ENCODE results near the gene PSMC5. TPM values are rescaled to one million over a fixed set of nuclear protein-coding genes. Genes with fewer than 3 reads are reported as not detected.

Gene PSMC5
- total RNA-seq, 4 donors from 2014 or later = 55.0 to 87.9 (median 80.7) TPM

DNA sequence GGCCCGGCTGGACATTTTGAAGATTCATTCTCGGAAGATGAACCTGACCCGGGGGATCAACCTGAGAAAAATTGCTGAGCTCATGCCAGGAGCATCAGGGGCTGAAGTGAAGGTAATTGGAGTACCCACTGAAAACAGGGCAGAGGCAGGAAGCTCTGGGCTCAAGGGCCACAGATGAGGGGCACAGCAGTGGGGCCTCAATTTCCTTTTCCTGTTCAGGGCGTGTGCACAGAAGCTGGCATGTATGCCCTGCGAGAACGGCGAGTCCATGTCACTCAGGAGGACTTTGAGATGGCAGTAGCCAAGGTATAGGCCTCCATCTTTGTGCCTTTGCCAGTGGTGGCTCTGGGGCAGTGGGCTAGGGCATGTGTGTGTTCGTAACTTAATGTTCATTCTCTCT lies 4.3 kb downstream of the PSMC5 start:
- Histone ChIP-seq H3K27me3 (no peaks in the 10 kb centered on the region), H3K36me3 (peaks cover 41 to 78% (median 65%) of the 10 kb centered on the region in 3 donors), H3K4me1 (peaks cover 17 to 67% (median 28%) of the 10 kb centered on the region in 3 donors), H3K27ac (no peak overlapping the region), H3K9me3 (no peaks in the 10 kb centered on the region), H3K4me3 (no peak overlapping the region)
- intact Hi-C loops (cut with DNase I) = no loop called here
- 45 to 87% methylated on average over 3 to 8 of the region's 8 CpGs for WGBS, 2 donors
- TF ChIP-seq, protein P1, sequence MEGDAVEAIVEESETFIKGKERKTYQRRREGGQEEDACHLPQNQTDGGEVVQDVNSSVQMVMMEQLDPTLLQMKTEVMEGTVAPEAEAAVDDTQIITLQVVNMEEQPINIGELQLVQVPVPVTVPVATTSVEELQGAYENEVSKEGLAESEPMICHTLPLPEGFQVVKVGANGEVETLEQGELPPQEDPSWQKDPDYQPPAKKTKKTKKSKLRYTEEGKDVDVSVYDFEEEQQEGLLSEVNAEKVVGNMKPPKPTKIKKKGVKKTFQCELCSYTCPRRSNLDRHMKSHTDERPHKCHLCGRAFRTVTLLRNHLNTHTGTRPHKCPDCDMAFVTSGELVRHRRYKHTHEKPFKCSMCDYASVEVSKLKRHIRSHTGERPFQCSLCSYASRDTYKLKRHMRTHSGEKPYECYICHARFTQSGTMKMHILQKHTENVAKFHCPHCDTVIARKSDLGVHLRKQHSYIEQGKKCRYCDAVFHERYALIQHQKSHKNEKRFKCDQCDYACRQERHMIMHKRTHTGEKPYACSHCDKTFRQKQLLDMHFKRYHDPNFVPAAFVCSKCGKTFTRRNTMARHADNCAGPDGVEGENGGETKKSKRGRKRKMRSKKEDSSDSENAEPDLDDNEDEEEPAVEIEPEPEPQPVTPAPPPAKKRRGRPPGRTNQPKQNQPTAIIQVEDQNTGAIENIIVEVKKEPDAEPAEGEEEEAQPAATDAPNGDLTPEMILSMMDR (IDR thresholded peaks at IDR 0.05) = no peak
- no peak for TF ChIP-seq POLR2A (IDR thresholded peaks at IDR 0.05)
- DNase-seq = no peak

DNA sequence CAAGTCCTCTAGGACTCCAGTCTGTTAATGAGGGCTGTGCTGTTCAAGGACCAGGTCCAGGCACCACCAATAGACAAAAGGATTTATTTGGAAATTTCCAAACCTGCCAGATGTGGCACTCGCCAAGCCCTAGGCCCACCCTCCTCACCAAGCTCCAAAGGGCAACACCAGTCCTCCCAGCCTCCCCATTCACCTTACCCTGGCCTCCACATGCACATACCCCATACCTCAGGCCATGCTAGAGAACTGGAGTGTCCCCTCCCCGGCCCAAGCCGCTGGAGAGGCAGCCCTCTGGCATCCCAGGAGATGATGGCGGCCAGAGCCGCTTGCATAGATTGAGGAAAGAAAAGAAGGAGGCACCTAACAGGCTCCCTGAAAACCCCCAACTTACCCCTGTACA lies 4.8 kb downstream of the PSMC5 start:
- H3K36me3 ChIP-seq = peaks cover 41 to 83% (median 69%) of the 10 kb centered on the region in 3 donors
- no peak overlapping the region for H3K4me3 ChIP-seq
- intact Hi-C loops (cut with DNase I) = no loop called here
- peaks cover 17 to 71% (median 28%) of the 10 kb centered on the region in 3 donors for H3K4me1 ChIP-seq
- DNase-seq = no peak
- H3K27me3 ChIP-seq = no peaks in the 10 kb centered on the region
- TF ChIP-seq, protein P1 (IDR thresholded peaks at IDR 0.05) = no peak
- TF ChIP-seq POLR2A (IDR thresholded peaks at IDR 0.05) = no peak
- 67 to 69% methylated on average over 1 to 4 of the region's 5 CpGs for WGBS, 2 donors
- no peak overlapping the region for H3K27ac ChIP-seq
- H3K9me3 ChIP-seq = no peaks in the 10 kb centered on the region

DNA sequence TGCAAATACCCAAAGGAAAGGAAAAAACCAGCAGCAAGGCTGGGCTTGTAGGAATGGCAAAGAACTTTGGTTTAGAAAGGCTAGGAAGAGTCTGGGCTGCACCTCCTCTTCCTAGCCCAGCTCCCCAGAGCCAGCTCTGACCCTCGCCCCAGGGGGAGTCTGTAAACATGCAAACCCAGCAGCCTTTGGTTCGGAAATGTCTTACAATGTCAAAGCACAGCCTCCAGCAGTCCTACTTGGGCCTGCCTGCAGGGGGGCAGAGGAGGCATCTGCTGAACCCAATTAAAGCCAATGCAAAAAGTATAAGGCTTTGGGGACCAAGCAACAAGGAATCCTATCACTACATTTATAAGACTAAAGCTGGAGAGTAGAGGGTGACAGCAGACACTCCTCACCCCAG lies 5.2 kb downstream of the PSMC5 start:
- intact Hi-C loops (cut with DNase I) = no loop called here
- no peak for TF ChIP-seq POLR2A (IDR thresholded peaks at IDR 0.05)
- TF ChIP-seq, protein P1 (IDR thresholded peaks at IDR 0.05) = no peak
- H3K36me3 ChIP-seq = peaks cover 41 to 88% (median 74%) of the 10 kb centered on the region in 3 donors

DNA sequence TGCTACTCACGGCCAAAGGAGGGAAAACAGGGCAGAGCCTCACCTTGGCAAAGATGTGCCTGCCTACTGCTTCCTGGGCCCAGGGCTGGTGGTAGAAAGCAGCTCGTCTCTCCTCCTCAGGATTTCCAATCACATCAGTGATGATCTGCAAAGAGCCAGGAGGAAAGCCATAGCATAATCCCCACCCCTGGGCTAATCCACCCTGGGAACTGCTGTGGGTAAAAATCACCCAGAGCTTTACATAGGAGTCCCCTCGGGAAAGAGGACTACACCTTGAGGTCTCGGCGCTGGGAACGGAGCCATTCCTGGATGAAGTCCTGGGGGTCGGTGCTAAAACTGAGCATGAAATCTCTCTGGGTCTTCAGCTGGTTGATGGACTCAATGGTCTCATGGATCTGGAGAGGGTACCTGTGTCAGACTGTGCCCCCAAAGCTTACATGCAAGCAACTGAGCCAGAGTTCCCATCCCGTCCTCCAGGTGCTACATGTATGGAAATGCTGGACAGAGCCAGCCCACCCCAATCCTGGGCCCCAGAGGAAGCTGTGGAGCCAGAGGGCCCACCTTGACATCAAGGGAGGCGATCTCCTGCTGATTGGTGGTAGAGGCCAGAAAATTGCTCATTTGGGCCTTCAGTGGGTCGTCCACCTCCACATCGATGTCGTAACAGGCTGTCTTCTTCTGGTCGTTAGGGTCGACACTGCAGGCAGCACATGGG lies 6.0 kb downstream of the PSMC5 start:
- WGBS, 2 donors = 79 to 93% methylated on average over 6 to 12 of the region's 14 CpGs
- Histone ChIP-seq H3K9me3 (no peaks in the 10 kb centered on the region), H3K4me1 (peaks cover 28 to 80% (median 34%) of the 10 kb centered on the region in 3 donors), H3K27ac (peak overlapping the region in 1 of 4 donors; percentile 2), H3K27me3 (no peaks in the 10 kb centered on the region), H3K36me3 (peaks cover 41 to 90% (median 76%) of the 10 kb centered on the region in 3 donors), H3K4me3 (no peak overlapping the region)
- intact Hi-C loops (cut with DNase I) = no loop called here
- no peak for TF ChIP-seq POLR2A (IDR thresholded peaks at IDR 0.05)
- TF ChIP-seq, protein P1 (IDR thresholded peaks at IDR 0.05) = no peak
- DNase-seq = no peak

More for the DNA sequence above, 5.2 kb downstream of the PSMC5 start:
- no peak for DNase-seq
- no peak overlapping the region for H3K4me3 ChIP-seq
- H3K9me3 ChIP-seq = no peaks in the 10 kb centered on the region
- 61 to 90% methylated on average over 2 of the region's 2 CpGs for WGBS, 2 donors
- no peak overlapping the region for H3K27ac ChIP-seq
- peaks cover 21 to 76% (median 30%) of the 10 kb centered on the region in 3 donors for H3K4me1 ChIP-seq
- no peaks in the 10 kb centered on the region for H3K27me3 ChIP-seq

DNA sequence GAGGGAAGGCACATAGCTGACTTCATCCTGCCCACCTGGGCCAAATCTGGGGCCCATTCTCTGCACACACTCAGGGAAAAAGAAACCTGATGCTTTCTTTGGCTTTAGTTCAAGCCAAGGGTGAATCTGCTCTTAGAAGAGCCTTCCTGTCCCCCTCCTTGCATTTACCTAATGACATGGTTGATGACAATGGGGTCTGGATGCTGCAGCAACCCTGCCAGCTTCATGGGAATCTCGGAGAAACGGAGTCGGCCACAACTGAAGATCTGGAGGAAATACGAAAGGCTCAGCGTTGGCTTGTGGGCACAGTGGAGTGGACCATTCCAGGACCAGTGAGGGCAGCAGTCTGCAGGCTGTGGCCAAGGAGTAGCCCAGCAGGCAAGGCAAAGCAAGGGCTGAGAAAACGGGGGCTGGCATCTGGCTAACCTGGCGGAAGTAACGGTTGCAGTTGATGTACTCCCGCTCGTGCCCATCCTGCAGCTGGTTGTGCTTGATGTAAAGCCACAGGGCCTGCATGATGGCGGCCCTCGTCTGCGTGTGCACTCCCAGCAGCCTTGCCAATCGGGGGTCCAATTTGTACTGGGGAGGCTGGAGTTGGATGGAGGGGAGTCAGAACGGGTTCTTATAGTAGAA lies 6.6 kb downstream of the PSMC5 start:
- TF ChIP-seq, protein P1 (IDR thresholded peaks at IDR 0.05) = no peak
- TF ChIP-seq POLR2A (IDR thresholded peaks at IDR 0.05) = no peak
- Histone ChIP-seq H3K27me3 (no peaks in the 10 kb centered on the region), H3K27ac (peak overlapping the region in 3 of 4 donors; percentile 7 to 51 (median 36)), H3K36me3 (peaks cover 41 to 88% (median 76%) of the 10 kb centered on the region in 3 donors), H3K4me1 (peaks cover 27 to 80% (median 34%) of the 10 kb centered on the region in 3 donors), H3K4me3 (no peak overlapping the region), H3K9me3 (no peaks in the 10 kb centered on the region)
- no peak for DNase-seq
- intact Hi-C loops (cut with DNase I) = no loop called here
- WGBS, 2 donors = 87 to 90% methylated on average over 11 of the region's 15 CpGs
